Left lung (tissue), 10 donors: ENCODE data around the gene FOLR1. TPM values are rescaled to one million over a fixed set of nuclear protein-coding genes. Genes with fewer than 3 reads are reported as not detected.

Source experiments
- ATAC-seq: fragments of 200-7000 bp; cut with Tn5 transposase; one replicate; pipeline ENCODE4 v1.9.1; 2020; ENCODE audit warnings: moderate library complexity
- DNase-seq, 4 donors: peaks; one replicate each; pipeline ENCODE4 v3.0.0-alpha.2; 2013 to 2020
- H3K27ac ChIP-seq, 2 donors: fragments of 200-600 bp; sonication (generic) in 1 of 2; one replicate each; pipeline versions ENCODE4 v1.5.0 to v1.8.0; 2020 to 2021
- H3K27me3 ChIP-seq, 2 donors: fragments of 200-600 bp; sonication (generic) in 1 of 2; one replicate each; pipeline versions ENCODE4 v1.5.0 to v1.8.0; 2020 to 2021
- H3K36me3 ChIP-seq, 2 donors: fragments of 200-600 bp; sonication (generic) in 1 of 2; one replicate each; pipeline versions ENCODE4 v1.5.0 to v1.8.0; 2020 to 2021
- H3K4me1 ChIP-seq, 2 donors: fragments of 200-600 bp; one replicate each; pipeline ENCODE4 v1.8.0; 2021
- H3K4me3 ChIP-seq, 2 donors: fragments of 200-600 bp; sonication (generic) in 1 of 2; one replicate each; pipeline versions ENCODE4 v1.5.0 to v1.8.0; 2020 to 2021; ENCODE audit warnings: mild to moderate bottlenecking in 1 of 2
- H3K9me3 ChIP-seq, 2 donors: fragments of 200-600 bp; sonication (generic) in 1 of 2; one replicate each; pipeline versions ENCODE4 v1.5.0 to v1.8.0; 2020 to 2021
- intact Hi-C, 2 donors: fragments of 100-400 bp; cut with DNase I; formaldehyde crosslinking; loops; one replicate each; pipeline versions ENCODE4 v1.11.2 to v1.14.2; 2022
- polyA plus RNA-seq, 6 donors: library from polyadenylated mRNA; unstranded; fragments of 120-200 nt; gene quantifications; one replicate each; pipeline ENCODE4 v1.2.1, GENCODE V29; 2013; ENCODE audit not compliant: insufficient read length in 6 of 6
- total RNA-seq, 2 donors: library from RNA; stranded (reverse); fragmentation: NEBNext Ultra II Directional; extraction: Animal tissue kit (Norgen Biotek cat#: 25700); gene quantifications; one replicate each; pipeline ENCODE4 v1.2.1, GENCODE V29; 2021
- TF ChIP-seq, protein P1 (sequence below), 2 donors: fragments of 200-600 bp; sonication (generic) in 1 of 2; IDR thresholded peaks; one replicate each; pipeline versions ENCODE4 v1.5.0 to v1.8.0; 2021; ENCODE audit warnings: antibody characterized with exemption in 2 of 2
- donor health status: DM: no; HTN: yes; CAD: no.
- donor health status: DM: no; HTN: no; CAD: no.

FOLR1 gene
- total and polyA plus RNA-seq, 8 donors = 53.5 to 409 (median 72.0) TPM

- Histone ChIP-seq H3K36me3 (peaks cover 0 to 52% of the 10 kb centered on the region in 2 donors), H3K27me3 (peaks cover 35 to 50% of the 10 kb centered on the region in 2 donors), H3K4me1 (peaks cover 17 to 32% of the 10 kb centered on the region in 2 donors), H3K4me3 (no peak overlapping the region), H3K9me3 (no peaks in the 10 kb centered on the region), H3K27ac (no peak overlapping the region)
- TF ChIP-seq, protein P1, sequence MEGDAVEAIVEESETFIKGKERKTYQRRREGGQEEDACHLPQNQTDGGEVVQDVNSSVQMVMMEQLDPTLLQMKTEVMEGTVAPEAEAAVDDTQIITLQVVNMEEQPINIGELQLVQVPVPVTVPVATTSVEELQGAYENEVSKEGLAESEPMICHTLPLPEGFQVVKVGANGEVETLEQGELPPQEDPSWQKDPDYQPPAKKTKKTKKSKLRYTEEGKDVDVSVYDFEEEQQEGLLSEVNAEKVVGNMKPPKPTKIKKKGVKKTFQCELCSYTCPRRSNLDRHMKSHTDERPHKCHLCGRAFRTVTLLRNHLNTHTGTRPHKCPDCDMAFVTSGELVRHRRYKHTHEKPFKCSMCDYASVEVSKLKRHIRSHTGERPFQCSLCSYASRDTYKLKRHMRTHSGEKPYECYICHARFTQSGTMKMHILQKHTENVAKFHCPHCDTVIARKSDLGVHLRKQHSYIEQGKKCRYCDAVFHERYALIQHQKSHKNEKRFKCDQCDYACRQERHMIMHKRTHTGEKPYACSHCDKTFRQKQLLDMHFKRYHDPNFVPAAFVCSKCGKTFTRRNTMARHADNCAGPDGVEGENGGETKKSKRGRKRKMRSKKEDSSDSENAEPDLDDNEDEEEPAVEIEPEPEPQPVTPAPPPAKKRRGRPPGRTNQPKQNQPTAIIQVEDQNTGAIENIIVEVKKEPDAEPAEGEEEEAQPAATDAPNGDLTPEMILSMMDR (IDR thresholded peaks at IDR 0.05) = peak in 1 of 2 donors; percentile 16
- ATAC-seq (no peak), DNase-seq (no peak)
- intact Hi-C loops = no loop called here
These were observed 46.8 kb downstream of the FOLR1 start for GRCh38 chr11:72238492-72239312.

GRCh38 chr11:72239313-72239848, 47.4 kb downstream of the FOLR1 start:
- Histone ChIP-seq H3K27me3 (peaks cover 42 to 57% of the 10 kb centered on the region in 2 donors), H3K36me3 (peaks cover 0 to 45% of the 10 kb centered on the region in 2 donors), H3K4me3 (peak overlapping the region; percentile 19 to 32), H3K4me1 (peaks cover 17 to 39% of the 10 kb centered on the region in 2 donors), H3K27ac (no peak overlapping the region), H3K9me3 (no peaks in the 10 kb centered on the region)
- DNase-seq (peak in 3 of 4 donors; percentile 73 to 87 (median 73)), ATAC-seq (peak; percentile 44)
- intact Hi-C loops = no loop called here
- TF ChIP-seq, protein P1 (IDR thresholded peaks at IDR 0.05) = no peak

- Histone ChIP-seq H3K27ac (peak overlapping the region in 1 of 2 donors; percentile 8), H3K9me3 (no peaks in the 10 kb centered on the region), H3K36me3 (peaks cover 0 to 39% of the 10 kb centered on the region in 2 donors), H3K27me3 (peaks cover 48 to 63% of the 10 kb centered on the region in 2 donors), H3K4me1 (peaks cover 17 to 42% of the 10 kb centered on the region in 2 donors), H3K4me3 (peak overlapping the region; percentile 19 to 32)
- TF ChIP-seq, protein P1 (IDR thresholded peaks at IDR 0.05) = no peak
- intact Hi-C loops = no loop called here
- peak in 1 of 4 donors; percentile 89 for DNase-seq
- peak; percentile 50 for ATAC-seq
These were observed 48.0 kb downstream of the FOLR1 start for GRCh38 chr11:72239849-72240460.

GRCh38 chr11:72240461-72241290, 48.7 kb downstream of the FOLR1 start:
- intact Hi-C loops = no loop called here
- TF ChIP-seq, protein P1 (IDR thresholded peaks at IDR 0.05) = no peak
- peak; percentile 1 for ATAC-seq
- Histone ChIP-seq H3K9me3 (no peaks in the 10 kb centered on the region), H3K27ac (no peak overlapping the region), H3K4me1 (peaks cover 17 to 42% of the 10 kb centered on the region in 2 donors), H3K27me3 (peaks cover 55 to 70% of the 10 kb centered on the region in 2 donors), H3K36me3 (peaks cover 0 to 32% of the 10 kb centered on the region in 2 donors), H3K4me3 (peak overlapping the region in 1 of 2 donors; percentile 32)
- DNase-seq = no peak
